C4-2B (cell line): ENCODE results near the gene ANXA1.
"Not testable (repeated sequence)": the region's sequence is repeated elsewhere in the genome, so short reads cannot be mapped to it uniquely, and the experiment has no call there.

Source experiments
- H3K27ac ChIP-seq: fragments of 450-650 bp; 2 replicates; pipeline ENCODE4 v1.5.1; 2017
- CTCF ChIP-seq: fragments of 450-650 bp; conservative IDR thresholded peaks from 2 replicates; pipeline ENCODE4 v1.5.1; 2017; ENCODE audit warnings: mild to moderate bottlenecking
- ZFX ChIP-seq: fragments of 450-650 bp; IDR thresholded peaks from 2 replicates; pipeline ENCODE4 v1.6.1; 2017

Gene ANXA1

GRCh38 chr9:73151653-73152542 lies at the start of gene ANXA1:
Gene ANXA1 (plus strand): TSS chr9:73151865. CDS start chr9:73158536, 6,671 bp downstream.
- no peak within 1 kb of the TSS for H3K27ac ChIP-seq
- TF ChIP-seq ZFX (no peak), CTCF (no peak)

GRCh38 chr9:73104342-73104741 lies 47.3 kb upstream of the ANXA1 start:
- TF ChIP-seq CTCF (no peak), ZFX (no peak)
- no peak overlapping the region for H3K27ac ChIP-seq

GRCh38 chr9:73104921-73105320 lies 46.7 kb upstream of the ANXA1 start:
- H3K27ac ChIP-seq, result no peak overlapping the region
- TF ChIP-seq ZFX (no peak), CTCF (no peak)

- not testable (repeated sequence) for H3K27ac ChIP-seq
- peak; percentile 82 for TF ChIP-seq CTCF
These were observed 44.1 kb upstream of the ANXA1 start for GRCh38 chr9:73107489-73108069.

GRCh38 chr9:73114058-73114457 lies 37.6 kb upstream of the ANXA1 start:
- no peak overlapping the region for H3K27ac ChIP-seq
- TF ChIP-seq ZFX (no peak), CTCF (no peak)

- TF ChIP-seq ZFX (no peak), CTCF (no peak)
These were observed 36.7 kb upstream of the ANXA1 start for GRCh38 chr9:73114958-73115357.

GRCh38 chr9:73116031-73116430 lies 35.6 kb upstream of the ANXA1 start:
- TF ChIP-seq ZFX (no peak), CTCF (no peak)
- no peak overlapping the region for H3K27ac ChIP-seq

More at GRCh38 chr9:73114958-73115357, 36.7 kb upstream of the ANXA1 start:
- H3K27ac ChIP-seq, result no peak overlapping the region
